Spleen (tissue), 11 donors: ENCODE measurements around the gene FBXO11. TPM values are rescaled to one million over a fixed set of nuclear protein-coding genes. Genes with fewer than 3 reads are reported as not detected.
"Not testable (repeated sequence)": the region's sequence is repeated elsewhere in the genome, so short reads cannot be mapped to it uniquely, and the experiment has no call there.

Experiments used
- DNase-seq: peaks from one replicate; pipeline ENCODE4 v3.0.0-alpha.2; 2020
- H3K27ac ChIP-seq, 8 donors: fragments of 200-600 bp; sonication (generic) in 7 of 8; 1 replicate in 4 of 8; 2 replicates in 4 of 8; pipeline versions ENCODE4 v1.5.0 to v1.8.0; 2016 to 2021; ENCODE audit warnings: inconsistent platforms in 4 of 8, mild to moderate bottlenecking in 4 of 8, moderate library complexity in 1 of 8
- H3K27me3 ChIP-seq, 7 donors: fragments of 200-600 bp; sonication (generic) in 6 of 7; replicated peaks in 1 of 7; 1 replicate in 4 of 7; 2 replicates in 3 of 7; pipeline versions ENCODE4 v1.5.0 to v1.8.0; 2016 to 2021; ENCODE audit warnings: inconsistent platforms in 3 of 7, mild to moderate bottlenecking in 1 of 7
- H3K36me3 ChIP-seq, 6 donors: fragments of 200-600 bp; sonication (generic) in 5 of 6; 1 replicate in 4 of 6; 2 replicates in 2 of 6; pipeline versions ENCODE4 v1.5.0 to v1.8.0; 2016 to 2021; ENCODE audit warnings: inconsistent platforms in 2 of 6
- H3K4me1 ChIP-seq, 6 donors: fragments of 200-600 bp; sonication (generic) in 5 of 6; 1 replicate in 3 of 6; 2 replicates in 3 of 6; pipeline versions ENCODE4 v1.5.0 to v1.8.0; 2016 to 2021; ENCODE audit warnings: inconsistent platforms in 3 of 6
- H3K4me3 ChIP-seq, 8 donors: fragments of 200-600 bp; sonication (generic) in 7 of 8; 1 replicate in 4 of 8; 2 replicates in 4 of 8; pipeline versions ENCODE4 v1.5.0 to v1.8.0; 2016 to 2021; ENCODE audit warnings: inconsistent platforms in 4 of 8, mild to moderate bottlenecking in 4 of 8, moderate library complexity in 2 of 8
- H3K9me3 ChIP-seq, 8 donors: fragments of 200-600 bp; sonication (generic) in 7 of 8; 1 replicate in 4 of 8; 2 replicates in 4 of 8; pipeline versions ENCODE4 v1.5.0 to v1.8.0; 2016 to 2021; ENCODE audit warnings: inconsistent platforms in 4 of 8
- POLR2A ChIP-seq, 3 donors: fragments of 450-650 bp; IDR thresholded peaks; one replicate each; pipeline ENCODE4 v1.5.1; 2017; ENCODE audit warnings: antibody characterized with exemption in 3 of 3, mild to moderate bottlenecking in 1 of 3
- POLR2AphosphoS5 ChIP-seq, 3 donors: sonication (generic); formaldehyde crosslinking; IDR thresholded peaks; one replicate each; pipeline ENCODE4 v1.5.1; 2017; ENCODE audit warnings: antibody characterized with exemption in 3 of 3
- WGBS, 5 donors: extraction: QIAGEN DNeasy Blood & Tissue Kit in 3 of 5; methylation state at CpG; one replicate each; pipeline versions ENCODE4 v1.1.5 to v1.1.7; 2013 to 2018; 5-methylcytosine and 5-hydroxymethylcytosine counted together
- intact Hi-C: fragments of 100-400 bp; cut with DNase I; formaldehyde crosslinking; loops from one replicate; pipeline ENCODE4 v1.15.0; 2023; ENCODE audit warnings: low total_unique reads
- polyA plus RNA-seq, 3 donors: library from polyadenylated mRNA; stranded (reverse); fragments of 200-250 nt; gene quantifications; one replicate each; pipeline ENCODE4 v1.2.1, GENCODE V29; 2013
- total RNA-seq, 7 donors: library from RNA; depleted of rRNA in 3 of 7; stranded (reverse); fragments of >200 nt in 3 of 7; fragmentation: NEBNext Ultra II Directional in 4 of 7; extraction: Animal tissue kit (Norgen Biotek cat#: 25700) in 4 of 7; gene quantifications; one replicate each; pipeline versions ENCODE4 v1.1.0 to v1.2.1, GENCODE V29; 2016 to 2021
- TF ChIP-seq, protein P1 (sequence below), 11 experiments: fragments of 200-600 bp in 7 of 11; fragments of 450-650 bp in 4 of 11; sonication (generic) in 4 of 11; IDR thresholded peaks in 8 of 11; conservative IDR thresholded peaks in 3 of 11; 1 replicate in 7 of 11; 2 replicates in 4 of 11; pipeline versions ENCODE4 v1.4.0 to v1.8.0; 2016 to 2021; ENCODE audit warnings: antibody characterized with exemption in 11 of 11, inconsistent platforms in 4 of 11, mild to moderate bottlenecking in 1 of 11
- donor health status: healthy with polysubstance abuse.
- donor health status: DM: no; HTN: no; CAD: no; lungs with moderate emphysema.
- donor health status: DM: no; HTN: no; CAD: no.
- donor health status: Bipolar disorder and iron deficiency.
- donor health status: healthy.
- donor health status: DM: no; HTN: no; CAD: no.
- donor health status: DM: yes; HTN: yes; CAD: no.

Gene FBXO11
- total and polyA plus RNA-seq, 10 donors: 23.9 to 91.3 (median 72.6) TPM

DNA sequence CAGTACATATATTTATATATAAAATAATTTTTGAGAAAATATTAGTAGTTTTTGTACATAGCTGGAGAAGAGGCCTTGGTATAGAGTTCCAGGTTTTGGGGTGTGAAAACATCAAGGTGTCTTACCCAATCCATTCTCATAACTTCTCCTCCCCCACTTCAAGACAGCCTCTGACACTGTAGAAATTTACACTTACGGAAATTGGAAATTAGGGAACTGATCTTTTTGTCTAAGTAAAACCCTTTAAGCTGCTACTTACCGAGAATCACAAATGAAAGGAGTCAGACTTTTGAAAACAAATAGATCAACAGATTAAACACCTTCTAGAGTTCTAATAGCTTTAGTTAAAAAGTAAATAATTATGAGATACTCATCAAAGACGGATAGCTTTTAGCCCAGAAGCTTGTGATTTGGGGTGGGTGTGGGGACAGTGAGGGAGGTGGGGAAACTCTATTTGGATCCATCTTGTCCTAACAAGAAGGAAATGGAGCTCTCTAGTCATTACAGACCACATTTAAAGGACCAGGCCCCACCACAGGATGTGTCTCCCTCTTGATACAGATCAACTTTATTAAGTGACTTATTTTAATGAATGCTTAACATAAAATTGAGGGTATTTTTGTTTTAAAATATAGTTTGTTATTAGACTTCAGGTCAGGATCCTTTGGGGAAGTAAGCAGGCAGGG is 11.1 kb upstream of the FBXO11 start:
- no peak for TF ChIP-seq POLR2AphosphoS5 (IDR thresholded peaks at IDR 0.05)
- TF ChIP-seq, protein P1, sequence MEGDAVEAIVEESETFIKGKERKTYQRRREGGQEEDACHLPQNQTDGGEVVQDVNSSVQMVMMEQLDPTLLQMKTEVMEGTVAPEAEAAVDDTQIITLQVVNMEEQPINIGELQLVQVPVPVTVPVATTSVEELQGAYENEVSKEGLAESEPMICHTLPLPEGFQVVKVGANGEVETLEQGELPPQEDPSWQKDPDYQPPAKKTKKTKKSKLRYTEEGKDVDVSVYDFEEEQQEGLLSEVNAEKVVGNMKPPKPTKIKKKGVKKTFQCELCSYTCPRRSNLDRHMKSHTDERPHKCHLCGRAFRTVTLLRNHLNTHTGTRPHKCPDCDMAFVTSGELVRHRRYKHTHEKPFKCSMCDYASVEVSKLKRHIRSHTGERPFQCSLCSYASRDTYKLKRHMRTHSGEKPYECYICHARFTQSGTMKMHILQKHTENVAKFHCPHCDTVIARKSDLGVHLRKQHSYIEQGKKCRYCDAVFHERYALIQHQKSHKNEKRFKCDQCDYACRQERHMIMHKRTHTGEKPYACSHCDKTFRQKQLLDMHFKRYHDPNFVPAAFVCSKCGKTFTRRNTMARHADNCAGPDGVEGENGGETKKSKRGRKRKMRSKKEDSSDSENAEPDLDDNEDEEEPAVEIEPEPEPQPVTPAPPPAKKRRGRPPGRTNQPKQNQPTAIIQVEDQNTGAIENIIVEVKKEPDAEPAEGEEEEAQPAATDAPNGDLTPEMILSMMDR (IDR thresholded peaks at IDR 0.05 in 8 of 11, conservative IDR thresholded peaks at IDR 0.05 in 3 of 11): no peak
- no peak for TF ChIP-seq POLR2A (IDR thresholded peaks at IDR 0.05)
- H3K36me3 ChIP-seq: no peaks in the 10 kb centered on the region
- intact Hi-C loops: no loop called here
- no peak for DNase-seq
- no peaks in the 10 kb centered on the region for H3K4me1 ChIP-seq
- peak overlapping the region in 2 of 8 donors; percentile 3 to 11 for H3K27ac ChIP-seq
- no peaks in the 10 kb centered on the region for H3K9me3 ChIP-seq
- no peak overlapping the region for H3K4me3 ChIP-seq
- 82 to 88% (median 87%) methylated on average over 3 of the region's 3 CpGs for WGBS, 5 donors
- H3K27me3 ChIP-seq: no peaks in the 10 kb centered on the region

DNA sequence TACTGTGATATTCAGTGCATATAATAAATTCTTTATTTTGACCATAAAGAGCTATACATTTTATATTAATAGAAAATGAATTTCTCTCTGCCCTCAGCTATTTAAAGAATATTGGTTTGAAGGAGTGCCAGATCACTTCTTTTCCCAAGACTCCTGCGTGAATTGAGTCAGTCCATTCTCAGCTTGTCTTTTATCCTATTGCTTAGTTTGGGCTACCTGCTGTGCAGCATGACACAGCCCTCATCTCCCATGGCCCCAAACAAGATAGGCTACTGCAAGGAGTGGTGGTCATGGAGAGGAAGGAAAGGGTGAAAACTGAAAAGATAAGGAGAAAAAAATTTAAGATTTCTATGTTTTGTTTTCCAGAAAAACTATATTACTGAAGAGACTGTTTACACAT is 10.1 kb upstream of the FBXO11 start:
- intact Hi-C loops: no loop called here
- 87 to 98% (median 97%) methylated on average over 1 of the region's 1 CpG for WGBS, 5 donors
- TF ChIP-seq, protein P1 (IDR thresholded peaks at IDR 0.05 in 8 of 11, conservative IDR thresholded peaks at IDR 0.05 in 3 of 11): no peak
- no peak for TF ChIP-seq POLR2A (IDR thresholded peaks at IDR 0.05)
- TF ChIP-seq POLR2AphosphoS5 (IDR thresholded peaks at IDR 0.05): no peak

GRCh38 chr2:47910662-47911061 is 4.4 kb upstream of the FBXO11 start:
- H3K4me3 ChIP-seq, H3K9me3 ChIP-seq, intact Hi-C loops, H3K36me3 ChIP-seq, H3K27ac ChIP-seq, DNase-seq, H3K27me3 ChIP-seq: not testable (repeated sequence)
- WGBS, 5 donors: 93 to 98% (median 95%) methylated on average over 4 of the region's 4 CpGs
- H3K4me1 ChIP-seq: peaks cover 6 to 14% (median 8%) of the 10 kb centered on the region in 6 donors

More for the DNA sequence above, 10.1 kb upstream of the FBXO11 start:
- DNase-seq: no peak
- no peaks in the 10 kb centered on the region for H3K4me1 ChIP-seq
- H3K27ac ChIP-seq: no peak overlapping the region
- no peak overlapping the region for H3K4me3 ChIP-seq
- H3K9me3 ChIP-seq: no peaks in the 10 kb centered on the region
- H3K27me3 ChIP-seq: no peaks in the 10 kb centered on the region
- H3K36me3 ChIP-seq: no peaks in the 10 kb centered on the region

- Histone ChIP-seq H3K36me3 (no peaks in the 10 kb centered on the region), H3K27me3 (no peaks in the 10 kb centered on the region), H3K4me1 (peaks cover 8 to 21% (median 14%) of the 10 kb centered on the region in 6 donors), H3K9me3 (no peaks in the 10 kb centered on the region), H3K27ac (no peak overlapping the region), H3K4me3 (no peak overlapping the region)
- no peak for DNase-seq
- TF ChIP-seq POLR2A (IDR thresholded peaks at IDR 0.05): no peak
- TF ChIP-seq, protein P1 (IDR thresholded peaks at IDR 0.05 in 8 of 11, conservative IDR thresholded peaks at IDR 0.05 in 3 of 11): no peak
- no peak for TF ChIP-seq POLR2AphosphoS5 (IDR thresholded peaks at IDR 0.05)
- 88 to 96% (median 92%) methylated on average over 5 of the region's 5 CpGs for WGBS, 5 donors
- intact Hi-C loops: no loop called here
These were observed 2.4 kb upstream of the FBXO11 start for GRCh38 chr2:47908682-47909081.
